NK-92 treated with Interleukin-12 subunit alpha and Interleukin-12 subunit beta, amount 100 ng/mL, for 24 hours (cell line): ENCODE data around the gene NKD1.

ENCODE experiments used
- DNase-seq: peaks from one replicate; lab custom pipeline; 2025; lab: John Stamatoyannopoulos, UW

Gene NKD1

GRCh38 chr16:50601341-50601740 lies 53.1 kb downstream of the NKD1 start:
- DNase-seq, result no peak

- no peak for DNase-seq
Measured at GRCh38 chr16:50602126-50602525, 53.9 kb downstream of the NKD1 start.

GRCh38 chr16:50602531-50603205 lies 54.5 kb downstream of the NKD1 start:
- no peak for DNase-seq

DNA sequence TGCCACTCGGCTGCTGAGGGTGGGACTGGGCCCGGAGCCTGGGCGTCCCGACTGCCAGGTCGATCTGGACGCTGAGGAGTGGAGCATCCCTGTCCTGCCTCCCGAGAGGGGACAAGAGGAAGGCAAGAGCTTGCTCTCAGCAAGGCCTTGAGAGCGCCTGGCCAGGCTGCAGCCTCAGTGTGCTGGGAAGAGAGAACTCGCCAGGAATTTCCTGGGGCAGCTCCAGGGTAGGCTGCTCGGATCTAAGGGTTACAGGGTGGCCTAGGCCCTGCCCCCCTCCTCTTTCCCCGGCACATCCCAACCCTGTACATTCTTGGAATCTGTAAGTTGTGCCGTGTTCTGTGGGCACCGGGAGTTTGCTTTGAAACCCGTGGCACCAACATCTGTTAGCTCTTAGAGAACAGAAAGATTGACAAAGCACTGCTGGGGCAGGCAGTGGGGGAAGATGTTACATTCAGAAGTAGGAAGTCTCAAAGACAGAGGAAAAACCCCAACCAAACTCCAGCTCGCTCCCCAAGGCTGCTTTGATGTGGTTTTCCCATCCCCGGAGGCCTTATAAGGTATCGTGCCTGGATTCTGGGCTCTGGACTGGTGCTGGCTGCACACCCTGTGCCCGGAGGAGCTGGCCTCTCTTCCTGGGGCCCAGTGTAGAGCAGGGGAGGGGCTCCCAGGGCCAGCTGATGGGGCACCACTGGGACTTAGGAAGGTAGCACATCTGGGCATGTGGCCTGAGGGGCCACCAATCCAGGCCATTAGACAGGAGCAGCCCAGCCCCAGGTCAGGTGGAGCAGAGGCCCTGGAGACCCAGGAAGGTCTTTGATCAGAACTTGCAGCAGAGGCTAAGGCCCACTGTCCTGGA lies 55.2 kb downstream of the NKD1 start:
- DNase-seq, result no peak

- no peak for DNase-seq
Measured at GRCh38 chr16:50604065-50604418, 55.8 kb downstream of the NKD1 start.

DNA sequence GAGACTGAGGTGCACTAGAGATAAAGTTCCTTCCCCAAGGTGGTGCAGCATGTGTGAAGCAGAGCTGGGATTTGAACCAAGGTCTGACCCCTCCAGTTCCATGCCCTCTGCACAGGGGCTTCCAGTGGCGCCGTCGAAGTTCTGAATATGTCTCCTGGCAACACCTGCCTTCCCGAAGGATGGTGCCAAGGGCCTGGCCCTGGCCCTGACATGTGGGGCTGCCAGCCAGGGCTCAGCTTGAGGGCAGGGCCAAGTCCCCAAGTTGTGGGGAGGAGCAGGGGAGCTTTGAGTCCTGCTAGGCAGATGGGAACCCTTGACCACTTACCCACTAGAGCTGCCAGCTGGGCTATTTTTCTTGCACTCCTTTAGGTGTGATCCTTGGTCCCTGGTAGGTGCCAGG lies 56.4 kb downstream of the NKD1 start:
- no peak for DNase-seq

- no peak for DNase-seq
Measured at GRCh38 chr16:50605733-50606430, 57.7 kb downstream of the NKD1 start.

DNA sequence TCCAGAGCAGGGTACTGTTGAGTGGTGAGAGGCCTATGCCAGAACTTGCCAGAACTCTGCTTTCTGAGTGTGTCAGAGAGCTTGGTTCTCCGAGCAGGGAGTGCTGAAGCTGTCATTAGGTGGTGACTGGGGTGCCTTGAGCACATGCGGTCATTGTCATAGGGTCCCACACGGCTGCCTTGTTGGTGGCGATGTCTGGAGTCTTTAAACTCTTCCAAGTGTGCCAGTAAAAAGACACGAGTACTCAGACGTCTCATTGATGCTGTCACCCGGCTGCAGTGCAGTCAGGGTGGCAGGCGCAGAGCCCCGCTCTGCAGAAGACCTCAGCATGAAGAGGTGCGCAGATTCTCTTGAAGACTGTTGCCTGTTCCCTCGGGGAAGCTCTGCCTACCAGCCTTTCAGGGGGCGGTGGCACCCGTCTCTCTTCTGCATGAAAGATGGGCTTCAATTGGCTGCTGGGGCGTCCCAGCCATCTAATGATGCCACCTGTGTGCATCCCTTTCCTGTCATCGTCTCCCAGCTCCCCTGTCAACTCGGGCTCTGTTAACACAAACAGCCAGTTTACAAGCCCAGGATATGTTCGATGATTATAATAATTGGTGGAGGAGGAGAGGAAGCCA lies 58.3 kb downstream of the NKD1 start:
- no peak for DNase-seq

DNA sequence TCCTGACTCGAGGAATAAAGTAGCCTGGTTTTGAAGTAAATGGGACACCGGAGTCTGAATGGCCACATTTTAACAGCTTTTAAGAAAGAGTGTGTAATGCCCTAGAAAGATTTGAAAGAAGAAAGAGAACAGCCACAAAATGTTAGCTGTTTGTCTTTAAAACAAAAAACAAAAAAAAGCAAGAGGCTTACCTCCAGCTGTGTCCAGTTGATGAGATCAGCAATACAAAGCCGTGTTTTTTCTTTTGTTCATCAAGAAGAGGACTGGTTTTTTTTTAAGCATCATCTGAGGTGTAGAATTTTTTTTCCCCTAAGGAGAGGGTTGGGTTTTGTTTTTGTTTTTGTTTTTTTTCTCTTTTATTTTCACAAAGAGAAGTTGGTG lies 58.8 kb downstream of the NKD1 start:
- no peak for DNase-seq

- no peak for DNase-seq
Measured at GRCh38 chr16:50607447-50607846, 59.3 kb downstream of the NKD1 start.

DNA sequence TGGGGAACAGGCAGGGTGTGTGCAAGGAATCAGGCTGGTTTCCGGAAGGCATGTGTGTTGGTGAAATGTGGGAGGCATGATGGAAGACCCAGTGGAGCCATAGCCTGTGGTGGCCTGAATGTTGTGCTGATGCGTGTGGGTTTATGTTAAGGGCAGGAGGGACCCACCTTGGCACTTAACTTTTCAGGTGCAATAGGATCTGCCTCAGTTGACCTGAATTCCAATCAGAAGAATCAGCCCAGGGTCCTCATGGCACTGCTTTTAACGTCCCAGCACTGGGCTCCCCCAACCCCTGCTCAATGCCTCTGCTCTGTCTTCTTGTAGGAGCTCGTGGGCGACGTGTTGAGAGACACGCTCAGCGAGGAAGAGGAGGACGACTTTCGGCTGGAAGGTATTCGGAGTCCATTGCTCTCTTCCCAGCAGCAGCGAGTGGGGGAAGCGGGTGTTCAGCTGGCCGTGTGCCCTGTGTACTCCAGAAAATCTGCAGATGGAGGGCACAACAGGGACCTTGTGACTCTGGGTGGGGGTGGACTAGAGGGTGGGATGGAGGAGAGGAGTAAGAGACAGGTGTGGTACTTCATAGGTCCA lies 59.9 kb downstream of the NKD1 start:
- DNase-seq, result no peak

- DNase-seq, result no peak
Measured at GRCh38 chr16:50609049-50609448, 60.9 kb downstream of the NKD1 start.

DNA sequence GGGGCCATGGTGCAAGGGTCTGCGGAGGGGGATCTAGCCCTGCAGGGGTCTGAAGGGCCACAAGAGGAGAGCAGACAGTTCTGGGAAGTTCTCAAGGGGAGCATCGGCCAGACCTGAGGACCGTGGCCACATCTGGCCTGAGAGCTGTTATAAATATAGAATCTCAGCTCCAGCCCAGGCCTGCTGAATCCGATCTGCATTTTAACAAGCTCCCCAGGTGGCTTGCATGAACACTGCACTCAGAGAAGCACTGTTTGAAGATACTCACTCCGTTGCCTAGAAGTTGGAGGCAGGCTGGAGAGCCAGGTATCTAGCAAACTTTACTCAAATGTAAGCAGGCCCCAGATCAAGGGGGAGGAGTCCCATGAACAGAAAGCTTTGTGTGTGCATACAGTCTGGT lies 61.3 kb downstream of the NKD1 start:
- DNase-seq, result no peak

DNA sequence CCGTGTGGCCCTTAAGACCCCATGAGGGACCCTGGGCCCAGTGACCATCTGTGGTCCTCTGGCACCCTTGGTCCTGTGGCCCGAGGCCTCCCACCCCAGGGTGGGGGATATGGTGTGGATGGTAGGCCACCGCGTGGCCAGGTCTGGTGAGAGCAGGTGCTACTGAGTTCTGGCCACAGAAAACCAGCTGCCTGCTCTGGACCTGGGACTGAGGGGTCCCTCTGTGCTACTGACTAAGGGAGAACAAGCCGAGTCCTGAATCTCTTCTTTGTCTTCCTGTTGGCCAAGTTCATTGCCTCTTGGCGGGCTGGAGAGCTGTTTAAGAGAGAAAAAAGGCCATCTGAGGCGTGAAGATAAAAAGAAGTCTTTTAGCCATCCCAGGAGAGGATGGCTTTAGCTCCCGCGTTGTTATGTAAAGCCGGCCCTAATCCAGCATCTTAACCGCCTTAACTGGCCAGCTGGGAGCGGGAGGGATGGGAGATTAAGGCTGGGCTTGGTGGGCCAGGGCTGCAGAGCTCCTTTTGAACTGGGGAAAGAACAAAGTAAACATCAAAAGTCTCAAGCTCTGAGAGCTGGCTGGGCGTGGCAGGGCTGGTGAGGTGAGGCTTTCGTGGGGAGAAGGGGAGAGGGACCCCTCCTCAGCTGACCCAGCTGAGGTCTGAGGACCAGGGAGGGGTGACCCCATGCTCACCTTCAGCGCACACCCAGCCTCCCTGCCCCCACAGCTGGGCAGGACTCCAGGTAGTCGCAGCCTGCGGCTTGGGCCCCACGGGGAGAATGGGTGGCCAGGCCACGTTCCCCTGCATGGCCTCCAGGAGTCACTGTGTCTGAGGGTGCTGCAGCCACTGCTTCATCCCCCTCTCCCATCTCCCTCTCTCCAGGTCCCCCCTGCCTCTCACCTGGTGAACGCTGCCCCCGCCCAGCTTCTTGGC lies 62.4 kb downstream of the NKD1 start:
- DNase-seq, result no peak

DNA sequence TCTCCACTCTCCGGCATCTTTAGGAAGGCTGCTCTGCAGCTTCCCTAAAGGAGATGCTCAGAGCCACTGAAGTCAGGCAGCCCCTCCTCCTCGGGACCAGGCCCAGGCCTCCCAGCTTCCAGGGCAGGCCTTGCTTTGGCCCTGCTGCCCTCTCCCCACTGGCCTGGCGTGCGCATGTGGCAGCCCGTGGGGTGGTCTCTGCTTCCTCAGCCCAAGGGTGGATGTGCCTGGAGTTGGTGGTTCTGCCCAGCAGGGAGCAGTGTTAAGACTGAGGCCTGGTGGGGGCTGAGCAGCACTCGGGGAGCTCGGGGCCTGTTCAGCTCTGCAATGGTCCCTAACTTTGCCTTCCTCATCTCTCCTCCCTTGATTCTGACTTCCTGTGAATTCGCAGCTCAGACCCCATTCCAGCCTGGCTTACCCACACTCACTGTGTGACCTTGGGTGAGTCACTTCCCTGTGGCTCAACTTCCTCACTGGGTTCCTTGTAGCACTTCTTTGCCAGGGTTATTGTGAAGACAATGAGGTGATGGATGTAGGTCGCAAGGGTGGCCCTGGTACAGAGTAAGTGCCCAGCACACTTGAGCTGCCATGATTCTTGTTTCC lies 63.2 kb downstream of the NKD1 start:
- DNase-seq, result no peak

DNA sequence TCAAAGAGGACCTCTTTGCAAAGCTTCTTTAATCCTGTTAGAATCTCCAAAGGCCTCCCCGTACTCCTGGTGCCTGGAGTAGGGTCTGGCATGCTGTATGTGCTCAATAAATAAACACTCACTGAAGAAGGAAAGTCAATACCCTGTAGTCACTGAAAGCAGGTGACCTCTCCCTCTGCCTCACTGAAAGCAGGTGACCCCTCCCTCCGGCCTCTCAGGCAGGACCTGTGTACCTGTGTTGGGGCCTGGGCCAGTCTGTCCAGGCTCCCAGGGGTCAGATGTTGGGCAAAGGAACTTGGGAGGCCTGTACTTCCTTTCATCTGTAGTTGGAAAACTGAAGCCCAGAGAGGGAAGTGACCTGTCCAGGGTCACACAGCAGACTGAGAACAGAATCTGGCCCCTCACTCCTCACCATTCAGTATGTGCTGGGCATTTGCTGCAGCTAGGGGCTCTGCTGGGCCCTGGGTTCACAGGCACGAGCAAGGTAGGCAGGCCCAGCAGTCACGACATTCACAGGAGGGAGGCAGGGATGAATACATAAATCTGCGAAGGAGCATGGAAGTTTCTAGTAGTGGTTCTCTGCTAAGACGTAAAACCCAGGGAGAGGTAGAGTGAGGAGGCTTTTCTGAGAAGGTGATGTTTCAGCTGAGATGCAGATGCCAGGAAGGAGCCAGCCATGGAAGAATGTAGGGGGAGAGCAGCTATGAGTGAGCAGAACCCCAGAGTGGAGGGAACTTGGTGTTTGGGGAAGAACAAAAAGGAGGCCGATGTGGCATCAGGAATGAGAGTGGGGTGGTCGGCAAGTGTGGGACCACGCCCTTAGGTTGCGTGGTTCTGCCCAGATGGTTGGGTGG lies 64.0 kb downstream of the NKD1 start:
- no peak for DNase-seq

GRCh38 chr16:50612849-50613198 lies 64.6 kb downstream of the NKD1 start:
- no peak for DNase-seq

DNA sequence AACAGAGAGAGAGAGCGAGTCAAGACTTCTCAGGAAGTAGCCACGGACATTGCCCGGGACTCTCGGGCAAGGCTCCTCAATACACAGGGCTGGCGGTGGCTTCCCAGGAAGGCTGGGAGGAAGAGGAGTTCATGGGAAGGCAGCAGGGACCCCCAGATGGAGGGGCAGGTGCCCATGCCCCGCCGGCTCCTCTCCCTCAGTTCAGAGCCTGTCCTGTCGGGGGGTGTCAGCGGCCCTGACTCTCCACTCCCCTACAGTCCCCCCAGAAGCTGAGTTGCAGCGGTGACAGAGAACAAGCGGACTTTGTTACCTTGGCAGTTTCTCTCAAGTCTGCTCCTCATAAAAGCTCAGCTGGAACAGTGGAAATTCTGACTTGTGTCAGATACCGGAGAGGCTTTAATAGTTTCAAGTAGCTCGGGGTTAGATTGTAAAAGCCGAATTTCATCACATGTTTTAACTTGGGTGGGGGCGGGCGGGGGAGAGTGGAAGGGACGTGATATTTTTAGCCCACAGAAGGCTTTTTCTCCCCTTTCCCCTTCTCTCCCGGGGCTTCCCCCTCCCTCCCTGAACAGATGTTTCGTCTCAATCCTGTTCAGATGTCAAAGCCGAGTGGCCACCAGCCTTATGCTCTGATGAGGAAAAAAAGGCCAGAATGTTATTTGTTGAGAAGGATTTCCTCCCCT lies 65.2 kb downstream of the NKD1 start:
- no peak for DNase-seq

DNA sequence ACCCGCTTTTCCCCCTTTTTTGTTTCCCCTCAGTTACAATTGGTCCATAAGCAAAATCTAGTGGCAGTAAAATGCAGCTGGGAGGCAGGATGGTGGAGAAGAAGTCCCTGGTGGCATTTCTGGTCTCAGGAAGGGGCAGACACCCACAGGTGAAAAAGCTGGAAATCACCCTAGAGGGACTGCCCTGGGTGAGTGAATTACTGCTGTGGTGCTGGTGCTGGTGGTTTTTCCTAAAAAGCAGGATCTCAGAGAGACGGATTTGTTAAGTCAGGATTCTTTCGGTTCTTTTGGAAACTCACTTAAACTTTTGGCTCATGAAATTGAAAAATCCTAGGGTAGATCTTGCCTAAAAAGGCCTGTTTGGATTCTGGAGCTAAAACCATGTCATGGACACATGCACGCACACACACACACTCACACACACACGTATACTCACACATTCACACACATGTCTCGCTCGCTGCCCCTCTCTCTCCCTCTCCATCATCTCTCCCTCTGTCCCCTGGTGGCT lies 65.8 kb downstream of the NKD1 start:
- DNase-seq, result no peak
